Adrenal gland (tissue), 5 donors: ENCODE results near the gene GPR153.

Experiments used
- POLR2A ChIP-seq, 2 donors: fragments of 450-650 bp; IDR thresholded peaks; one replicate each; pipeline ENCODE4 v1.6.1; 2017; ENCODE audit warnings: antibody characterized with exemption in 2 of 2, mild to moderate bottlenecking in 2 of 2, moderate library complexity in 1 of 2
- TF ChIP-seq, protein P1 (sequence below), 6 experiments: fragments of 450-650 bp in 4 of 6; fragments of 200-600 bp in 2 of 6; sonication (generic) in 1 of 6; IDR thresholded peaks; 1 replicate in 5 of 6; 2 replicates in 1 of 6; pipeline versions ENCODE4 v1.5.1 to v1.8.0; 2016 to 2021; ENCODE audit warnings: antibody characterized with exemption in 6 of 6, mild to moderate bottlenecking in 2 of 6, moderate library complexity in 1 of 6
- donor health status: DM: no; HTN: no; CAD: no.

DNA sequence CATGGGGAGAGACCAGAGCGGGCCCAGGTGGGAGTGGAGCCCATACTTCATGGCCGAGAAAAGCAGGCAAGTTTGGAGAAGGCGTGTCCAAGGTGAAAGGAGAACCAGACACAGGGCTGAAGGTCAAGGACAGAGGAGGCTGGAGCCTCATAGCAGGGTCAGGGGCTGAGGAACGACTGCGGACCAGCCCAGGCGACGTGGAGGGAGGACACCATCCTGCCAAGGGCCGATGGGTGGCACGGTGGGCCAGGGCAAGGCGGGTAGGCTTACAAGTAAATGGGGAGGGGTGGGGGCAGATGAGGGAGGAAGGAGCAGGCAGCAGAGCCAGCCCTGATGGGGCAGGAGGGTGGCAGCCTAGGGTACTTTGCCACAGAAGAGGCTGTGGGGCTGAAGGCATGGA, 18.2 kb upstream of the GPR153 start:
- TF ChIP-seq, protein P1, sequence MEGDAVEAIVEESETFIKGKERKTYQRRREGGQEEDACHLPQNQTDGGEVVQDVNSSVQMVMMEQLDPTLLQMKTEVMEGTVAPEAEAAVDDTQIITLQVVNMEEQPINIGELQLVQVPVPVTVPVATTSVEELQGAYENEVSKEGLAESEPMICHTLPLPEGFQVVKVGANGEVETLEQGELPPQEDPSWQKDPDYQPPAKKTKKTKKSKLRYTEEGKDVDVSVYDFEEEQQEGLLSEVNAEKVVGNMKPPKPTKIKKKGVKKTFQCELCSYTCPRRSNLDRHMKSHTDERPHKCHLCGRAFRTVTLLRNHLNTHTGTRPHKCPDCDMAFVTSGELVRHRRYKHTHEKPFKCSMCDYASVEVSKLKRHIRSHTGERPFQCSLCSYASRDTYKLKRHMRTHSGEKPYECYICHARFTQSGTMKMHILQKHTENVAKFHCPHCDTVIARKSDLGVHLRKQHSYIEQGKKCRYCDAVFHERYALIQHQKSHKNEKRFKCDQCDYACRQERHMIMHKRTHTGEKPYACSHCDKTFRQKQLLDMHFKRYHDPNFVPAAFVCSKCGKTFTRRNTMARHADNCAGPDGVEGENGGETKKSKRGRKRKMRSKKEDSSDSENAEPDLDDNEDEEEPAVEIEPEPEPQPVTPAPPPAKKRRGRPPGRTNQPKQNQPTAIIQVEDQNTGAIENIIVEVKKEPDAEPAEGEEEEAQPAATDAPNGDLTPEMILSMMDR (IDR thresholded peaks at IDR 0.05): no peak
- no peak for TF ChIP-seq POLR2A (IDR thresholded peaks at IDR 0.05)
